CD1c-positive myeloid dendritic cell (primary cell): ENCODE data around the gene PHACTR3.

Experiments
- DNase-seq: peaks from one replicate; pipeline ENCODE4 v3.0.0-alpha.2; 2016; ENCODE audit errors: extremely low spot score

PHACTR3 gene

DNA sequence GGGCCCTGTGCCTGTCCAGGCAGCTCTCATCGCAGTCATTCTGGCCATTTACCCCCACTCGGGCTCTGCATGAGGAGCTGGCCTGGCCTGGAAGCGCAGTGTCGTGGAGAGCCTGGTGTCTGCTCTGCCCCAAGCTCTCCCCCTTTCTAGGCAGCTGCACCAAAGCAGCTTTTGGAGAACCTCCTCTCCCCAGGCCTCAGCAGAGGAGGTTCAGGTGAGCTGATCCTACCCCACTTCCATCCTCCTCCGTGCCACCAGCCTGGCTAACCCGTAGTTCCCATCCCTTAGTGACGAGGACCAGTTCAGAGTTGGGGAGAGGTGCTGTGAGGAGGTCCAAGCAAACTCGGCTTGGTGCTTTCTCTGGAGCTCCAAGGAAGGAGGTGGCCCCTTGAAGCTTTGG lies 30.5 kb upstream of the PHACTR3 start:
- no peak for DNase-seq

DNA sequence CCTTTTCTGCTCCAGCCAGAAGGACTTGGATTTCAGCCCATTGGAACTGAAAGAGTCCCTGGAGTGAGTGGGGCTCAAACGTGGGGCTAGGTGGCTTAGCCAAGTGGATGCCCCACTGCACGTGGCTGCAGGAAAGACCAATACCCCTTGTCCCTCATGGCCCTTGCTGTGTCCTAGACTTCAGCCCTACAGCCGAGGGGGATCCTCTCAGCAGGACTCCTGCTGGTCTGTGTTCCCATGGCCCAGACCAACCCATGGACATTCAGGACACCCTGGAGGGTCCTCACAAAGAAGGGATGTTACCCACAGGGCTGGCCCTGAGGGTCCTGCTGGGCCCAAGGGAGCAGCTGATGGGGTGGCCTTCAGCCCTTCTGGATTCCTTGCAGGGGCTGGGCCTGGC lies 30.0 kb upstream of the PHACTR3 start:
- DNase-seq: no peak

DNA sequence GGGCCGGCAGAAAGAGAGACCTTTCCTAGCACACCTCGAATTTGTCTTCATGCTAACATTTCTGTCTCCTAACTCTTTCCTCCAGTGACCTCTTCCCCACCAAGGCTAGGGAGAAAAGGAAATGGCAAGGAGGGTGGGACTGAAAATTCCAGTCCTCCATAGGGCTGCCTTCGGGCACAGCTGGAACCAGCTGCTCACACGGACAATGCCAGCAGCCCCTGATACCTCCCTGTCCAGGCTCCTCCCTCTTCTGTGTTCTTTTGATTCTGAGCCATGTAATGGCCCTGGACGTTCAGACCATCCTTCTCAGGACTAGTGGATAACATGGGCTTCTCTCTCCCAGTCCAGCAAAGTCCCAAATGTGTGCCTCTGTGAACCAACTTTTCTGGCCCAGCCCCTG lies 29.1 kb upstream of the PHACTR3 start:
- no peak for DNase-seq

DNA sequence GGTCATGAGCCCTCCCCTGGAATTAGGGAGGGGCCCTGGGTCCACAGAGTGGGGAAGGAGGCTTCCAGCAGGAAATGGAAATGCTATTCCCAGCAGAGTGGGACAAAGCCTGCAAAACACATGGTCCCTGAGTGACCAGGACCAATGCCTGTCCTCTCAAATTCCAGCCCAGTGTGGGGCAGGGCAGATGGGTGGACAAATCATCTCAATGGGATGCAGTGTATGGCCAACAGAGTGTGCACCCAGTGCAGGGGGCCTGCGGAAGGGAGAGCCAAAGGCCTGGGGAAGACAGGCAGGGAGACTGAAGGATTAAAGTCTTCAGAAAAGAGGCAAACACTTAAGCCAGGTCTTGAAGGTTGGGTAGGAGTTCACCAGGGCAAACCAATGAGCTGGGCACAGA lies 28.7 kb upstream of the PHACTR3 start:
- no peak for DNase-seq

DNA sequence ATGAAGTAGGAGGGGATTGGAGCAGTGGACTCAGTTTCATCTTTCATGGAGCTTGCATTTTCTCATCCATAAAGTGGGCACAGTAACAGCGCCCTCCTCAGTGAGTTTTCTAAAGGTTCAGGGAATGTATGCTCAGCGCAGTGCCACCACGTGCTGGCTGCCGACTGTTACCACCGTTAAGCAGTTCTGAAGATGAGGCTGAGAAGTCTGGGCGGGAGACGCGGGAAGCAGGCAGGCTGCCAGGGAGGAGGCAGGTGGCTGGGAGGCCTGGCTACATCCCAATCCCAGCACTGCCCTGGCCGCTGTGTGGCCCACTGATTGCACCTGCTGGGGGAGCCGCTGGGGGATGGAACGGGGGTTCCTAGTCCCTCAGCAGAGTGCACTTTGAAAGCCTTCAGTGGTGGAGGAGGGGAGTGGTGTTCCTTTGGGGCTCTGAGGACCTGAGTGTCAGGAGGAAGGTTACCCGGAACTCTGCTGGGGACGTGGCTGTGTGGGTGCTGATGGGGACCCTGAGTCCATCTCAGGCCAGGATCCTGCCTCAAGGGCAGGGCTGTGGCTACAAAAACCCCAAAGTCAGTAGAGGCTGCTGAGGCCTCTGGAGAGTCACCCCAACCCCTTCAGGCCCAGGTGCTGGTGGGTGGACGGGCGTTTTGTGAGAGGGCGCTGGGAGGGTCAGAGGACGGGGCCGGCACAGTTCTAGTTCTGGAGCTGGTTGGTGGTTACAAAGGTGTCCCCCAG lies 28.0 kb upstream of the PHACTR3 start:
- DNase-seq: no peak

DNA sequence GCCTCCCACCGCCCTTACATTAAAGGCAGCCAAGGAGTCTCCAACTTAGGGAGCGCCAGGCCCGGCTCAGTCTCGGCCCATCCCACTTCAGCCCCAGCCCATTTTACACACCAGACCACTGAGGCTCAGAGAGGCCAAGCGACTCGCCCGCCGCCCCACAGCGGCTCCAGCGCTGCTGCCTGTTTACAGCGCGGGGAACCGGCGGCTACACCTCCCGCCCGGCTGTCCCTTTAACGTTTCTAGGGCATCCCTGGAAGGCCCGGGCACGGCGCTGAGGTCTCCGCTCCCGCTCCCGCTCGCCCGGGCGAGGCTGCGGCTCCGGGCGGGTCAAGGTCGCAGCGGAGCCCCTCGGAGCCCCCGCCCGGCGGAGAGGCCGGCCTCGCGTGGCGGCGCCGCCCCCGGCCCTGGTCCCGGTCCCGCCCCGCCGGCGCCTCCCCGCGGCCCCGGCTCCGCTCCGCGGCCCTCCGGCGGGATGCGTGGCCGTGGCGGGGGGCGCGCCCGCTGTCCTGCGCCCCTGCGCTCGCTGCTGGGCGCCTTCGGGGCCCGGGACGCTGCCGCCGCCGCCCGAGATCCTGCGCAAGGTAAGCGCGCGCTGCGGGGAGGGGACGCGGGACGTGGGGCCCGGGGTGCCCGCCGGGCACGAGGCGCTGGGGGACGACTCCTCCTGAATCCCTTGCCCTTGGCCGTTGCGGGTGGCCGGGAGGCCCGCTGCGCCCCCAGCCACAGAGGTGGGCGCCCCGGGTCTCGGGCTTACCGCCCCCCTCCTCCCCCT lies 27.1 kb upstream of the PHACTR3 start:
- DNase-seq: no peak

DNA sequence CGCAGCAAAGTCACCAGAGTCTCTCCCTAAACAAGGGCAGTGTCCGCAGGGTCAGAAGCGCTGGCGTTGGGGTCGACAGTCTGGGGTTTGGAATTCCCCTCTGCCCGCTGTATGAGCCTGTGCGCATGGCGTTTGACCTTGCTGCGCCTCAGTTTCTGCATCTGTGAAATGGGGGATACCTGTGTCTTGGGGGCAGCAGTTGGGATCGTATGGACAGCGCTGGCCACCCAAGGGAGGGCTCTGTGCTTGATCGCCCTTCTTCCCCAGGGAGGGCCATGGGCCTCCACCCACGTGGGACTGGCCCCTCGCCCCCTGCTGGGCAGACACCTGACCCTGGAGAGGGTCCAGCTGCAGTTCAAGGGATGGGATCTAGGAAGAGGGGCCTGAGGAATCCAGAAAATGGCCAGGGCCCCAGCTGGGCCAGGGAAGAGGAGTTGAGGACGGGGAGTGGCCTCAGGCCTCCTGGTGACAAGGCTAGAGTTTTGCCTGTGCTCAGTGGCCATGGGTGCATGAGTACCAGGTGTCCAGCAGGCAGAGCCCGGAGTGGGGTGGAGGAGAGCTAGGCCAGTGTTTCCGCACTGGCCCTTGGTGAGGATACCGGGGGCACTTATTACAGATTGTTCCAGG lies 26.4 kb upstream of the PHACTR3 start:
- DNase-seq: no peak

DNA sequence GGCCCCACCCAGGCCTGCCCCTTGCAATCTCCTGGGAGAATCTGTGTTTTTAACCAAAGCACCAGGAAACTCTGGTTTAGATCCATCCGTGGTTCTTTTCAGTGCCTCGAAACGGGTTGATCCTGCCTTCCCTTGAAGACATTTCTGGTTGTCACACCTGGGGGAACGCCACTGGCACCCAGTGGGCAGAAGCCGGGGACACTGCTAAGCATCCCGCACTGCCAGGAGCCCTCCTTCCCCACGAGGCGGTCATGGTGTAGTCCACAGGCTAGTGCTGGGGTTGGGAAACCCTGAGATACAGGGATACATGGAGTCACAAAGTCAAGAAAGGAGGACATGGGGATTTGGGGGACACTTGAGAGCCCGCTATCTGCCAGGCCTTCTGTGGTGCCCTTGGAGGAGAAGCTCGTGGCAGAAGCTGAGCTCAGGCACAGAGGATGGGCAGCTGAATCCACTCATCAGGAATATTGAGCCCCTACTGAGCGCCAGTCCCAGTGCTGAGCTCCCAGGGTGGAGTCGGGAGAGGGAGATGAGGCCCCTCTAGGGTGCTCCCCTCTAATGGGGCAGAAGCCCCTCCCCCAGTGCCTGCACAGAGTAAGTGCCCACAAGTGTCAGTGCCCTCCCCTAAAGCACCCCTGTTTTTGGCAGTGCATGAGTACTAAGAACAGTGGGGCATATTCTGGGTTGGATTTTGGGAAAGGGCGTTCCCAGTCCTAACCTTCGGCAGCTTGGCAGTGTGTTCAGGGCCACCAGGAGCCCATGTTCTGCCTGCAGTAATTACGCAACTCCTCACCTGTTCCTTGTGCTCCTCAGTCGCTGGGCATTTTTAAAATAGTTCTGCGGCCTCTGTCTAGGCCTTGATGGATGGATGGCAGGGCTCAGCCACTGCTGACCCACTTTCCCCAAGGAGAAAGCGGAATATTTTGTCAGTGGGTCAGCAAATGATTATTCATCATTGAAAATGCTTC lies 25.6 kb upstream of the PHACTR3 start:
- DNase-seq: no peak

DNA sequence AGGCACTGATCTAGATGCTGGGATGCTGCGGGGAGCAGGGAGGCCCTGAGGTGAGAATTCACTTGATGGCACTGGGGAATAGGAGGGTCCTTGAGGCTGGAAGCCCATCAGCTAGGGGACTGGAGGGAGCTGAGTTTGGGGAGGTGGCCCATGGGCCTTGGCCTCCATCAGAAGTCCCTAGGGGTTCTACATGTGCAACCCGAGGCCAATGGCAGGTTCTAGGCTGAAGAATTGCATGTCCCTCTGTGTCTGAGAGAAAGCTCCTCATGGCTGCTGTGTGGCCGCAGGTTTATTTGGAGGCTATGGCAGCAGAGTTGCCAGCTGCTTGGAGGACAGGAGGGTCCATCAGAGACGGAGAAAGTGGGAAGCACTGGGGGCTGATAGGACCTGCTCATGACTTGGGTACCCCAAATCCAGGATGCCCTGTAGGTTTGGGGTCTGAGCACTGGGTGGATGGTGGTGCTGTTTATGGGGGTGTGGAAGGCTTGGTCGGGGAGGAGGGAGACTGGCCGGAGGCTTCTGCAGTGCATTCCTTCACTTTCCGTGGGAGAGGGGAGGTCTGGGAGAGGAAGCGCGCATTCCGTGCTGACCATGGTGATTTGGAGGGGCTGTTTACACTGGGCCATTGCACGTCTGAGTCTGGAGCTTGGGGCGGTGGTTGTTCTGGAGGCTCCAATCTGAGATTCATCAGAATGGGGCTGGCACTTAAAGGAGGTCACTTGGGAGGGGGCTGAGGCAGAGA lies 24.8 kb upstream of the PHACTR3 start:
- DNase-seq: no peak

DNA sequence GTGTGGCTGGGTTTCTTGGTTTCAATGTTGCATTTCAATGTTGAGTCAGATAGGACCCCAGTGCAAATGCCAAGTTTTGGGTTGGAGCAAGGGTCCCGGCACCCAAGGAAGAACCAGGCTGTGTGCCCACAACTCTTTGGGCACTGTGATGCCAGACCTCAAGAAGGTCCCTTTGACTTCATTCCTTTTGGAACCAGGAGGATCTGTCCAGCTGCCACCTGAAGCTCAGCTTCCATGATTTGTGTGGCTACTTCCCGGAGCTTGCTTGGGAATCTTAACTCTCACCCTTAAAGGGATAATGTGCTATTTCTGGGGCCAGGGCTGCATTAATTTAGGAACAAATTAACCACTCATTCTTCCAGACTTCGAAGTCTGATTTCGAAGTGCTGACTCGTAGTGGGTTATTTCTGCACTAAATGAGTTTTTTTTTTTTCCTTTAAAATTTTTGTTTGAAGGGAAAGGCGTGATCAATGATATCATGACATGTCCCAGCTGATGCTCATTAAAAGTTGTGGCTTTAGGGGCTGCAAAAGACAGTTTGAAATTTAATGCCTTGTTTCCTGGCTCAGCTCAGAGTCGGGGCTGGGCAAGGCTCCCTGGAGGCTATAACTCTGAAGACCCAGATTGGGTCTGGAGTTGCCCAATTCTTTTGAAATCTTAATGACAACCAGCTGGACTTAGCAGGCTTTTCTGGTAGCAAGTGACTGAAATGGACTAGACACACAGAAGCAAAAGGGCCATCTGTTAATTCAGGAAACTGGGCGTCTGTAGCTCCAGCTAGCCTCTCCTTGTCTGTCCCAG lies 24.0 kb upstream of the PHACTR3 start:
- no peak for DNase-seq

DNA sequence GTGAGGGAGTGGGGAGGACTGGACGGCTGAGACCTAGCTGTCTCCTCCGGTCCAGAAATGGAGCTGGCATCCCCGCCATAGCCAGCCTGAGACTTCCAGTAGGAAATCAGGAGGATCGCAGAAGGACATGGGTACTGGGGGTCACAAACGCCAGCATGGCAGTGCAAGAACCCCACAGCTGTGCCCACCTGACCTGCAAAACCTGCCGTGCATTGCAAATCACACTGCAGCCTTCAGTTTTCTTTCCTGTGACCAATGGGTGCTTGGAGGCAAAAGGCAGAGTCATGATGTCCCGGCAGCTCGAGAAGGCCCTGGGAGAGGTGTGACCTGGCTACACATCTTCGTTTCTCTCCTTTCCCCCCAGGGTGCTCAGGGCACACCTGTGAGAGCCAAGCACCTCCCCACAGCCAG lies 23.3 kb upstream of the PHACTR3 start:
- no peak for DNase-seq

DNA sequence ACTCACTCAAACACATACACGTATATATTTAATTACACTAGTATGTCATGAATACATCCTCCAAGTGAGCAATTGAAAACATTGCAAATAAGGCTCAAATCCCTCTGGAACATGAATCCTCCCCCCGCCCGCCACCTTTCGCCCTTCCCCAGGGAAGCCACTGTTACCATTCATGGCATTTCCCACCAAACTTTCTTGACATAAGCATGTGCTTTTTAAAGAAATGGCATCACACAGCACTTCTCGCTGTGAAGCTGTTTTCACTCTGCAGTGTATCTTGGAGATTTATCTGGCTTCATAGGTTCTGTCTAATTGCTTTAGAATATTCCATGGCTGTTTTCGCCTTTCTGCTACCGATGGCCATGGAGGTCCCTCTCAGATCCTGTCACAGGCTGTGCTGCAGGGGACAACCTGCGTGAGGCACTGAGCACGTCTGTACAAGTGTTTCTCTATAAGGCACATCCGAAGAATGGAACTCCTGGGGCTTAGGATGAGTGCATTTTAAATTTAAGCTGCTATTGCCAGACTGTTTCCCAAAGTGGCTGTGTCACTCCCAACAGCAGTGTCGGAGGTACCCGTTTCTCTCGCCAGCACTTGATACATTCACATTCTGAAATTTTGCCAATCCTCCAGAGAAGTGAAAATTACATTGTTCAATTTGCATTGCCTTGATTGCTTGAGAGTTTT lies 22.2 kb upstream of the PHACTR3 start:
- DNase-seq: no peak

DNA sequence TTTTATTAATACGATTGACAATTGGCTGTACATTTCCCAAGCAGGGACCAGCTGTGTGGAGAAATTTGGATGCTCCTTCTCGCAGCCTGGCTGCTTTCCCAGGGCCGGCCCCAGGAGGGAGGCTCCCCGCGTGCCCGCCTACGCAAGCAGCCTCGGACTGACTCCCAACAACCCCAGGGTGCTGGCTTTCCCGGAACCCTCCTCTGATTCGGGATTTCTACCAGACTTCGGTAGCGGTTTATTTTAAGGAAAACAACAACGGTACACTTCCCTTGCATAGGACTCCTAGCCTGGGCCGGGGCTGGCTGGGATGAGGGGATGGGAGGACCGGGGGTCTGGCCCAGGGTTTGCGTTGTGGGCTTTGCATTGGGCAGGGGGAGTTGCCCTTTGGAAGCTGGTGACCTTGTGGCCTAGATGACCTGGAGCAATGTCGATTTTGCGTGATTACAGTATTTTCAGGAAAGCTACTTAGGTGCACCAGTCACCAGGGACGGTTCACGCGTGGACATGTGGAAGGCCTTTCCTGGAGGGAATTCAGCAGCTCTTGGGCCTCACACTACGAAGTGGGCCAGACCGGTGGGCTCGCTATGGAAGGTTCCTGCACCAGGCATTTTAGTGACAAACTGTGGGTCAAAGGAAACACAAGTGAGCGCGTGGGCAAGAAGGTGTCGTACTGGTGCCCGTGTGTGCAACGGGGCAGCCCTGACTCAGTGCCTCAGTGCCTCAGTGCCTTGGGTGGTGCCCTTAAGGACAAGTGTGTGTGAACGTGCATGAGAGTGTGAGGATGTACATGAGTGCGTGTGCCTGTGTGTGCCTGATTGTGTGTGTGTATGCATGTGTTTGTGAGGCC lies 20.7 kb upstream of the PHACTR3 start:
- DNase-seq: no peak

DNA sequence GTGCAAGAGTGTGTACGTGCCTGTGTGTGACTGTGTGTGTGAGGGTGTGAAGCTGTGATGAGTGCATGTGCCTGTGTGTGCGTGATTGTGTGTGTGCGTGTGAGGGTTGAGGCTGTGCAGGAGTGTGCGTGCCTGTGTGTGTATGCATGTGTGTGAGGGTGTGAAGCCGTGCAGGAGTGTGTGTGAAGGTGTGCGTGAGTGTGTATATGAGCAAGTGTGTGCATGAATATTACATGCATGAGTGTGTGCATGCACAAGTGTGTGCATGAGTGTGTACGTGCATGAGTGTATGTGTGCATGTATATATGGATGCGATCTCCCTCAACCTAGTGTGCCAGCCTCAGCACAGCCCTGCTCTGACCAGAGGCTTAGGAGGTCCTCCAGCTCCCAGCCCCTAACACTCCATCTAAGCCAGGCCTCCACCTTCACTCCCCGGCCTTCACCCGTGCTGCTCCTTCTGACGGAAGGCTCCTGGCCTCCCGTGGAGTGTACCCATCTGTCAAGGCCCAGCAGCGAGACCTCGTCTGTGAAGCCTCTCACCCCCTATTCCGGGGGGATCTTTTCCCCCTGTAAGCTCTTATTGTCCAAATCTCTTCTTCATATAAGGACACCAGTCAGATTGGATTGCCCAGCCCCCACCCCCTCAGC lies 19.9 kb upstream of the PHACTR3 start:
- DNase-seq: no peak

DNA sequence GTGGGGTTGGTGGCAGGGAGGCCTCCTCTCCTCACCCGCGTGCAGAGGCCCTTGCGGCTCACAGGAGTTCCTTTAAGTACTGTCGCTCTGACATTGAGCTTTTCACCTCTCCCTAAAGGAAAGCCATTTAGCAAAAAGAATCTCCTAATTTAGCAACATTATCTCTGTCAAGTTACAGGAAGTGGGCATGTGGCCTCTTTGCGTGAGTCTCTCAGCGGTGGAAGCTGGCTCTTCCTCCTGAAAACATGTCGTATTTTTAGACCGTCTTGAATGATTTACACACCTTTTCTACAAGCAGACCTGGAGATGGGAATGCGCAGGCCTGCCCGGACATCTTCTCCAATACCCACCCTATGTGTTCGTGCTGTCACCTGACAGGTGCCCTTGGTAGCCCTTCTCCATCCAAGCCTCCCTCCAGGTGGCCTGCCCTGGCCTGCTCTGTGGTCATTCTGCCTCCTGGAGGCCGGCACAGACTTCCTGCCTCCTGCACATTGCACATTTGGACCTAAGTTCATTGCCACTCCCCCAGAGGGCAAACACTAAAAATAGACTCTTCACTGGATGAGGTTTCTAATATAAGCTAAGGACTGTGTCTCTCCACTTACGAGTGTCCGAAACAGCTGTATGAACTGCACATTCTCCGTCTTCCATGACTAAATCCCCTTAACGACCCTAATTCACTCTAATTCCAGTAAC lies 18.5 kb upstream of the PHACTR3 start:
- no peak for DNase-seq

DNA sequence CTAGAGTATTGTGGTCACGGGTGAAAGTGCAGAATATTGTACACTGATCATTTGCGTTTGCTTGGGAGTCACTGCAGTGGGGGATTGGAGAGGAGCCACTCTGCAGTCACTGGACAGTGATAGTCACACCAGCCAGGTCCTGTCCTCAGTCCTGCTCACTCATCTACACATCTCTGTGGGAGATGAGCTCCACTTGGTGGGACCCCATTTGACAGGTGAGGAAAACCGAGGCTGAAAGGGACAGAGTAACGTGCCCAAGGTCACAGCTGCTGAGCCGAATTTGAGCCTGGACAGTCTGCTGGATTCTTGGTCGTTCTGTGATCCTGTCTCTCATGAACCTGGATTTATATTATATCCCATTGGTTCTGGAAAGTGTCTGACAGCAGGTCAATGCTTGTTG lies 17.7 kb upstream of the PHACTR3 start:
- no peak for DNase-seq

DNA sequence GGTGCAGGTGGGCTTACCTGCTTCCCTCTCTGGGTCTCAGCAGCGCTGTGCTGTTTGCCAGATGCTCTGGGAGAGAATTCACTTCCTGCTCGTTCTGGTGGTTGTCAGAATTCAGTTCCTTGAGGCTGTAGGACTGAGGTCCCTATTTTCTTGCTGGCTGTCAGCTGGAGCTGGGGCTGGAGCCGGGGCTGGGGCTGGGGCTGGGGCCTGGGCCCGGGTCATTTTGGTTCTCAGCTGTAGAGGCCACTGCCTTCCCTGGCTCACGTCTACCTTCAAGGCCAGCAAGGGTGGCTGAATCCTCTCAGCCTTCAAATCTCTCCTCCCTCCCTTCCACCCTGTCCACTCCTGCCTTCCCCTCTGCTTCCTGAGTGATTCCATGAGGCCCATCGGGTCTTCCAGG lies 16.8 kb upstream of the PHACTR3 start:
- no peak for DNase-seq
